ENCODE measurements around the gene SLC26A5.

The SLC26A5 gene

DNA sequence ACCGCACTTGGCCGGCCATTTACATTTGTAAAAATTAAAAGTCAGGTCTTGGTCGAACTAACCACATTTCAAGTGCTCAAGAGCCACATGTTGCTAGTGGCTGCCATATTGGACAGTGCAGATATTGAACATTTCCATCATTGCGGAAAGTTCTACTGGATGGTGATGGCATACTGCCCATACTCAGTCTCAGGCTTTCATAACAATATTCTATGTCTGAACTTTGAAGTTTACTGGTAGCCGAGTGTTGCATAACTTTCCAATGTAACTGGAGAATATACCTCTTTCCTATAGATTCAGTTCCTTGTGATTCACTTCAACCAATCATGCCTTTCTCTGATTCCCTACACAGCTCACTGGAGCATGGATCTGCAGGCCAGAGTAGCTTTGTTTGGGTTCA lies 54.9 kb downstream of the SLC26A5 start:
- Mint-ChIP-seq H3K9me3 (no peaks in the 10 kb centered on the region), H3K27me3 (peaks cover 3% of the 10 kb centered on the region), H3K27ac (no peak overlapping the region), H3K36me3 (ENCODE audit: low read depth) (no peaks in the 10 kb centered on the region), H3K4me1 (ENCODE audit: low read depth) (no peaks in the 10 kb centered on the region), H3K4me3 (no peak overlapping the region)
- intact Hi-C loops (cut with micrococcal nuclease): no loop called here

DNA sequence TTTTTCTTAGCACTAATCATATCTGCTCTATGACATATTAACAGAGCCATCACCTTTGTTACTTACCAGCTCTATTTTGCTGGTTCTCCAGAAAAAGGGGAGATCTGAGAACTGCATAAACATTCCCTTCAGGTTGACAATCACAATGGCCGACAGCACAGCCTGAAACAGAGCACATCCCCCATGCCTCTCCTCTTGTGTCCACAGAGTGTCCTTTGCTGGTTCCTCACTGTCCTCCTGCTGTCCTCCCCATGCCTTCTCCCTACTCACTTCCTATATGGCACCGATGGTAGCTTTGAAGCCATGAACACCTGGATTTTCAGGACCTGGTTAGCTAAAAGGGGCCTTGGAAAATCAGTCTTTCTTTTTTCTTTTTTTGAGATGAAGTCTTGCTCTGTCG lies 56.7 kb downstream of the SLC26A5 start:
- H3K9me3 Mint-ChIP-seq: no peaks in the 10 kb centered on the region
- no peak overlapping the region for H3K4me3 Mint-ChIP-seq
- H3K36me3 Mint-ChIP-seq (ENCODE audit: low read depth): no peaks in the 10 kb centered on the region
- H3K27me3 Mint-ChIP-seq: peaks cover 3% of the 10 kb centered on the region
- intact Hi-C loops (cut with micrococcal nuclease): no loop called here
- no peak overlapping the region for H3K27ac Mint-ChIP-seq
- no peaks in the 10 kb centered on the region for H3K4me1 Mint-ChIP-seq (ENCODE audit: low read depth)

GRCh38 chr7:103388469-103389140 lies 57.4 kb downstream of the SLC26A5 start:
- no peak overlapping the region for H3K4me3 Mint-ChIP-seq
- H3K27me3 Mint-ChIP-seq: peaks cover 3% of the 10 kb centered on the region
- H3K27ac Mint-ChIP-seq: no peak overlapping the region
- intact Hi-C loops (cut with micrococcal nuclease): no loop called here
- no peaks in the 10 kb centered on the region for H3K4me1 Mint-ChIP-seq (ENCODE audit: low read depth)
- no peaks in the 10 kb centered on the region for H3K36me3 Mint-ChIP-seq (ENCODE audit: low read depth)
- H3K9me3 Mint-ChIP-seq: no peaks in the 10 kb centered on the region

DNA sequence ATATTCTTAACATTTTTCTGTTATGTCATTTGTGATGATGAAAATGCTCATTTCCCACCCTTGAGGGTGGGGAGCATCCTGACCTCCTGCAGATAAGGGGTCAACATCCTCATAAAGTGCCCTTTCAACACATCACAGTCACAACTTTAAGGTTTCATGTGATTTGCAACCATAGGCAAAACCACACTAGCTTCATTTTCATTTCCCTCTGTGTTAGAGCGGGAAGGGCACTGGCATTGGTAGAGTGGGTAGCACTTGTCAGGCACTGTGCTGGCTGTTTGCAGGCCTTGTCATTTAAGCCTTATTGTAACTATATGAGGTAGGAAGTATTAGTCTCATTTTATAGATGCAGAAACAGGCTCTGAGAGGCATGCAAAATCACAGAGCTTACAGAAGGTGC lies 58.8 kb downstream of the SLC26A5 start:
- Mint-ChIP-seq H3K4me1 (ENCODE audit: low read depth) (no peaks in the 10 kb centered on the region), H3K9me3 (no peaks in the 10 kb centered on the region), H3K4me3 (no peak overlapping the region), H3K36me3 (ENCODE audit: low read depth) (no peaks in the 10 kb centered on the region), H3K27me3 (peaks cover 3% of the 10 kb centered on the region), H3K27ac (no peak overlapping the region)
- intact Hi-C loops (cut with micrococcal nuclease): no loop called here

DNA sequence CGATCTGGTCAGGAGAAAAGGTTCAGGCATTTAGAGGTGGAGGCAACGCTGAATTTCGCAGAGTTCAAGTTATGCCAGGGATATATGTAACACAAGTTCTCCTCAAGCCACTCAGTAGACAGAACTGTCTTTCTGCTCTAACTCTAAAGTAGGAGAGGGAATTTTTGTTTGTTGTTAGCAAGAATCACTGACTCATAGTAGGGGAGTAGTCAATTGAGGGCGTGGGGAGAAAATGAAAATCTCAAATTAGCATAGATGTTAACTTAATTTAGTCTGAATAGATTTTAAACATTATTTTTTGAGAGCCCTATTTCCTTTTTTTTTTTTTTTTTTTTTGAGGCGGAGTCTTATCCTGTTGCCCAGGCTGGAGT lies 64.0 kb downstream of the SLC26A5 start:
- no peak overlapping the region for H3K4me3 Mint-ChIP-seq
- peaks cover 5% of the 10 kb centered on the region for H3K4me1 Mint-ChIP-seq (ENCODE audit: low read depth)
- H3K27me3 Mint-ChIP-seq: no peaks in the 10 kb centered on the region
- H3K9me3 Mint-ChIP-seq: no peaks in the 10 kb centered on the region
- no peaks in the 10 kb centered on the region for H3K36me3 Mint-ChIP-seq (ENCODE audit: low read depth)
- no peak overlapping the region for H3K27ac Mint-ChIP-seq
- intact Hi-C loops (cut with micrococcal nuclease): no loop called here

DNA sequence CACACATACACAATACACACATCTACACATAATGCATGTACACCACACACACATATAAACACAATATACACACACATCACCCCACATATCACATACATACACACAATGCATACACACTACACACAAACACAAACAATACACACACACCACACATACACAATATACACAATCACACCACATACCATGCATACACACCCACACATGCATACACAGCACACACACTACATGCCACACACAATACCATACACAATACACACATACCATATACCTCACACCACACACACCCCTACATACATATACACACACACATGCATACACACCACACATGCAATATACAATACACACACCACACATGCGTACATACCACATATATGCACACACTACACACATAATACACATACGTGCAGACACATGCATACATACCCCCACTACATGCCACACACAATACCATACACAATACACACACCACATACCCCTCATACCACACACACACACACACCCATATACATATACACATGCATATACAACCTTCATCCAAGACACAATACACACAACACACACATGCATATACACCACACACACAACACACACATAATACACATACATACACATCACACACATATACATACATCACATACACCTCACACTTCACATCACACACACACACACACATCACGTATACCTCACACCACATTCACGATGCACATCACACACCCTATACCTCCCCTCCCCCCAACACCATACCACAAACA lies 64.6 kb downstream of the SLC26A5 start:
- Mint-ChIP-seq H3K9me3 (no peaks in the 10 kb centered on the region), H3K4me3 (no peak overlapping the region)

DNA sequence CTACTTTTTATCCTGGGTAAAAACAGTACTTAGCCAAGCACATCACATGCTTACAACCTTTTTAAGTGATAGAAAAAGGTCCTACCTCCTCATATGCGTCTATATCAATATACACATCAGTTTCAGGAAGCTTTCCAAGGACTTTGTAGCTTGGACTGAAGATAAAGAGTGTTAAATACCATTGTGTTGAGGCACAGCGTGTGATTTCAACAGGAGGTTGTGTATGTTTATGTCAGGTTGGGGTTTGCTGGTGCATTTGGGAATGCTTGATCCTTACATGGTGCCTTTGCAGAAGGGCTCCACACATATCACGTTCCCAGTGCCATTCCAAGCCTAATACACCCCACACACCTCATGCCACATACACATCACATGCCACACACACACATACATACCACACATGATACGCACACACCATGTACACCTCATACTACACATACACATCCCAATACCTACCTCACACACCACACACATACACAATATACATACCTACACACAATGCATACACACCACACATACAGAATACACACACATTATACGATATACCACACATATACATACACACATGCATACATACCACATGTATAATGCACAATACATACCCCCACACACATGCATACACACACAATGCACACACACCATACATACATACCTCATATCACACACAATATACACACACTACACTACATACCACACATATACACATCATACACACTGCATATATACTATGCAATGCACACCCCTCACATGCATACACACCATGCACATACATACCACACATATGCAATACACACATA lies 65.4 kb downstream of the SLC26A5 start:
- Mint-ChIP-seq H3K4me3 (no peak overlapping the region), H3K27ac (no peak overlapping the region), H3K36me3 (ENCODE audit: low read depth) (no peaks in the 10 kb centered on the region), H3K27me3 (no peaks in the 10 kb centered on the region), H3K9me3 (no peaks in the 10 kb centered on the region), H3K4me1 (ENCODE audit: low read depth) (peaks cover 5% of the 10 kb centered on the region)
- intact Hi-C loops (cut with micrococcal nuclease): no loop called here

More for the DNA sequence above, 64.6 kb downstream of the SLC26A5 start:
- Mint-ChIP-seq H3K27ac (no peak overlapping the region), H3K27me3 (no peaks in the 10 kb centered on the region), H3K4me1 (ENCODE audit: low read depth) (peaks cover 5% of the 10 kb centered on the region), H3K36me3 (ENCODE audit: low read depth) (no peaks in the 10 kb centered on the region)
- intact Hi-C loops (cut with micrococcal nuclease): no loop called here

DNA sequence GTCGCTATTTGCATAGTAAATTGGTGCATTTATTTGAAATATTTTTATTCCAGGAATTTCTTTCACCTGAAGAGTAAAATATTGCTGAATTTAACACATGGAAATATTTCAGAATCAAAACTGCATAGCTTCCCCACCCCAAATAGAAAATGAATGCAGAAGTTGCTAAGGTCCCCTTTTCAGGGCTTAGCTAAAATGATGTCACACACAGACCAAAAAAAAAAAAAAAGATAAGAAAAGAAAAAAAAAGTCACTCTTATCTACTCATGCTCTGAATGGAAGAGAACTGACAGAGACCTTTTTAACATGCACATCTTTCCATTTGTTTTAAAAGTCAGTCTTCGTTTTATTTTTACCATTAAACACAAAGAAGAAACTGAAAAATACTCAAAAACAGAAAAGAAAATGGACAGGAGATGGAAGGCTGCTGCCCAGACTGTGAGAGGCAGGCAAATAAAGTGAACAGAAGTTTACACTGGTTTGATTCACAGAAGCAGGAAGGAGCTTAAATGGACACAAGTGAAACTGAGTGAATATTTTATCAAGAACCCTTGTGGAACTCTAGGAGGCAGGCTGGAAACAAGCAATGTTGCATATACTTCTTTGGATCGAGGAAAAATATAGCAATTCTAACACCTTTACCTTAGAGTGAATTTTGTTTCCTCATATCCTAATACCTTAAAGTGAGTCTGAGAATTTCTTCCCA lies 66.6 kb downstream of the SLC26A5 start:
- no peak overlapping the region for H3K4me3 Mint-ChIP-seq
- H3K9me3 Mint-ChIP-seq: no peaks in the 10 kb centered on the region
- peaks cover 5% of the 10 kb centered on the region for H3K4me1 Mint-ChIP-seq (ENCODE audit: low read depth)
- H3K27me3 Mint-ChIP-seq: no peaks in the 10 kb centered on the region
- H3K36me3 Mint-ChIP-seq (ENCODE audit: low read depth): no peaks in the 10 kb centered on the region
- intact Hi-C loops (cut with micrococcal nuclease): no loop called here
- H3K27ac Mint-ChIP-seq: peak overlapping the region; percentile 22

GRCh38 chr7:103373866-103374643 lies 72.0 kb downstream of the SLC26A5 start:
- no peak overlapping the region for H3K27ac Mint-ChIP-seq
- intact Hi-C loops (cut with micrococcal nuclease): no loop called here

GRCh38 chr7:103369432-103369831 lies 76.6 kb downstream of the SLC26A5 start:
- H3K9me3 Mint-ChIP-seq: no peaks in the 10 kb centered on the region
- H3K4me1 Mint-ChIP-seq (ENCODE audit: low read depth): no peaks in the 10 kb centered on the region
- no peak overlapping the region for H3K27ac Mint-ChIP-seq
- no peaks in the 10 kb centered on the region for H3K27me3 Mint-ChIP-seq
- H3K36me3 Mint-ChIP-seq (ENCODE audit: low read depth): peaks cover 55% of the 10 kb centered on the region
- intact Hi-C loops (cut with micrococcal nuclease): no loop called here
- H3K4me3 Mint-ChIP-seq: no peak overlapping the region

More at GRCh38 chr7:103373866-103374643, 72.0 kb downstream of the SLC26A5 start:
- Mint-ChIP-seq H3K27me3 (no peaks in the 10 kb centered on the region), H3K9me3 (no peaks in the 10 kb centered on the region), H3K36me3 (ENCODE audit: low read depth) (peaks cover 9% of the 10 kb centered on the region), H3K4me3 (no peak overlapping the region), H3K4me1 (ENCODE audit: low read depth) (no peaks in the 10 kb centered on the region)

- peaks cover 32% of the 10 kb centered on the region for H3K4me1 Mint-ChIP-seq (ENCODE audit: low read depth)
Measured at GRCh38 chr7:103349805-103350204, 96.2 kb downstream of the SLC26A5 start.

GRCh38 chr7:103348959-103349358 lies 97.0 kb downstream of the SLC26A5 start:
- Mint-ChIP-seq H3K4me3 (peak overlapping the region; percentile 58), H3K36me3 (ENCODE audit: low read depth) (peaks cover 58% of the 10 kb centered on the region)
- intact Hi-C loops (cut with micrococcal nuclease): loop anchor here (2.0 kb wide), 1 partner anchor 52 kb away; the partner anchor contains the start of gene PMPCB

More at GRCh38 chr7:103349805-103350204, 96.2 kb downstream of the SLC26A5 start:
- H3K36me3 Mint-ChIP-seq (ENCODE audit: low read depth): peaks cover 59% of the 10 kb centered on the region
- H3K27me3 Mint-ChIP-seq: no peaks in the 10 kb centered on the region
- no peaks in the 10 kb centered on the region for H3K9me3 Mint-ChIP-seq
- peak overlapping the region; percentile 70 for H3K4me3 Mint-ChIP-seq
- H3K27ac Mint-ChIP-seq: peak overlapping the region; percentile 77
- intact Hi-C loops (cut with micrococcal nuclease): loop anchor here (2.0 kb wide), 1 partner anchor 53 kb away; the partner anchor contains the start of gene PMPCB

DNA sequence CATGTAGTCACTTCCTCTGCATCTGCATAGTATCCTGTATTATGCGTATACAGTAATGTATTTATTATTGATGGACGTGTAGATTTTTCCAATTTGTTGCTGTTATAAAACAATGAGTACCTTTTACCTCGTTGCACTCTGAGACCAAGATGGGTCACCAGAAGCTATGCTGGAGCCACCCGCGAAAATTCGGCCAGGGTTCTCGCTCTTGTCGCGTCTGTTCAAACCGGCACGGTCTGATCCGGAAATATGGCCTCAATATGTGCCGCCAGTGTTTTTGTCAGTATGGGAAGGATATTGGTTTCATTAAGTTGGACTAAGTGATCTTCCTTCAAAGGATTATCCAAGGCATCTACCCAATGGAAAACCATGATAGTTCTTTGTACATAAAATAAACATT lies 97.6 kb downstream of the SLC26A5 start:
- intact Hi-C loops (cut with micrococcal nuclease): loop anchor here (2.0 kb wide), 1 partner anchor 52 kb away; the partner anchor contains the start of gene PMPCB
- peak overlapping the region; percentile 98 for H3K4me3 Mint-ChIP-seq
- no peaks in the 10 kb centered on the region for H3K9me3 Mint-ChIP-seq
- H3K4me1 Mint-ChIP-seq (ENCODE audit: low read depth): peaks cover 32% of the 10 kb centered on the region
- H3K36me3 Mint-ChIP-seq (ENCODE audit: low read depth): peaks cover 54% of the 10 kb centered on the region
- no peaks in the 10 kb centered on the region for H3K27me3 Mint-ChIP-seq
- H3K27ac Mint-ChIP-seq: peak overlapping the region; percentile 94

More at GRCh38 chr7:103348959-103349358, 97.0 kb downstream of the SLC26A5 start:
- H3K4me1 Mint-ChIP-seq (ENCODE audit: low read depth): peaks cover 32% of the 10 kb centered on the region
- H3K27ac Mint-ChIP-seq: peak overlapping the region; percentile 77
- no peaks in the 10 kb centered on the region for H3K9me3 Mint-ChIP-seq
- H3K27me3 Mint-ChIP-seq: no peaks in the 10 kb centered on the region

All from dendritic cell treated with granulocyte-macrophage colony-stimulating factor and Interleukin-4, amounts not matched to agents 40 ng/mL and 50 ng/mL, for 4 days (primary cell).